HCT116 (cell line): Measurements from ENCODE around the gene UTS2B. TPM values are rescaled to one million over a fixed set of nuclear protein-coding genes. Genes with fewer than 3 reads are reported as not detected.
A peak's percentile ranks its signal among the peaks of the same experiment; 100 is the strongest.

Experiments used
- ATAC-seq: fragments of 200-7000 bp; cut with Tn5 transposase; 2 replicates; pipeline ENCODE4 v1.9.1; 2020; ENCODE audit warnings: mild to moderate bottlenecking, moderate library complexity
- BruUV-seq: library from RNA; stranded (reverse); fragments of 400-500 nt; replicated peaks from 2 replicates; lab custom pipeline; 2021; lab: Mats Ljungman, UMichigan
- CTCF ChIA-PET: fragments of 300-600 bp; sonication (Branson Sonifier 250); formaldehyde crosslinking; loops from one replicate; lab custom pipeline; 2021; ENCODE audit warnings: antibody characterized with exemption; lab: Charles Lee
- POLR2A ChIA-PET: fragments of 300-600, 350-600 bp; sonication (Branson Sonifier 250); formaldehyde crosslinking; loops from one replicate; lab custom pipeline; 2021; ENCODE audit warnings: antibody characterized with exemption; lab: Charles Lee
- RAD21 ChIA-PET, 2 experiments: fragments of 300-600 bp; sonication (Branson Sonifier 250); formaldehyde crosslinking; loops; one replicate each; lab custom pipeline; 2023; ENCODE audit warnings: low total read pairs in 2 of 2; ENCODE audit not compliant: uncharacterized antibody in 2 of 2, unreplicated experiment in 2 of 2, low non-redundant PET in 1 of 2; lab: Charles Lee
- DNase-seq: peaks from one replicate; pipeline ENCODE4 v3.0.0-alpha.2; 2010; ENCODE audit warnings: low read depth, low spot score
- H2AFZ ChIP-seq: fragments of 200-600 bp; shearing (Covaris generic), sonication (generic); 2 replicates; pipeline ENCODE4 v1.6.1; 2017; ENCODE audit warnings: low read depth, mixed run types, mixed read lengths, antibody characterized with exemption, low read length; ENCODE audit not compliant: poor library complexity, severe bottlenecking
- H3K27ac ChIP-seq: 2 replicates; pipeline ENCODE4 v1.5.1; 2012; ENCODE audit warnings: low read depth, low read length
- H3K27me3 ChIP-seq: fragments of 200-600 bp; sonication (generic); 2 replicates; pipeline ENCODE4 v1.6.1; 2016; ENCODE audit warnings: mixed run types, low read length, mixed read lengths; ENCODE audit not compliant: insufficient read depth
- H3K36me3 ChIP-seq, 2 experiments: fragments of 200-500 bp in 1 of 2; fragments of 200-600 bp in 1 of 2; sonication (Bioruptor generic) in 1 of 2; sonication (generic) in 1 of 2; 2 replicates each; pipeline versions ENCODE4 v1.5.1 to v1.6.1; 2014 to 2016; ENCODE audit warnings: low read length in 2 of 2, inconsistent platforms in 1 of 2, mixed read lengths in 1 of 2, mixed run types in 1 of 2; ENCODE audit not compliant: insufficient read depth in 2 of 2, control insufficient read depth in 1 of 2
- H3K4me1 ChIP-seq, 2 experiments: fragments of 200-600 bp in 1 of 2; sonication (generic) in 1 of 2; 2 replicates each; pipeline versions ENCODE4 v1.5.1 to v1.6.1; 2012 to 2017; ENCODE audit warnings: low read length in 2 of 2, inconsistent platforms in 1 of 2, mild to moderate bottlenecking in 1 of 2, mixed read lengths in 1 of 2, mixed run types in 1 of 2, moderate library complexity in 1 of 2; ENCODE audit not compliant: insufficient read depth in 2 of 2, control insufficient read depth in 1 of 2
- H3K4me2 ChIP-seq: fragments of 200-600 bp; sonication (generic); 2 replicates; pipeline ENCODE4 v1.6.1; 2017; ENCODE audit warnings: mixed run types, low read length, mixed read lengths
- H3K4me3 ChIP-seq, 2 experiments: fragments of 200-600 bp in 1 of 2; sonication (generic) in 1 of 2; replicated peaks in 1 of 2; 2 replicates each; pipeline ENCODE4 v1.5.1; 2011 to 2016; ENCODE audit warnings: low read length in 2 of 2, control low read depth in 1 of 2, low read depth in 1 of 2, mild to moderate bottlenecking in 1 of 2, mixed read lengths in 1 of 2, mixed run types in 1 of 2
- H3K79me2 ChIP-seq: fragments of 200-600 bp; sonication (generic); 2 replicates; pipeline ENCODE4 v1.6.1; 2017; ENCODE audit warnings: mild to moderate bottlenecking, mixed run types, low read length, moderate library complexity, mixed read lengths; ENCODE audit not compliant: insufficient read depth
- H3K9ac ChIP-seq: fragments of 200-600 bp; sonication (generic); 2 replicates; pipeline ENCODE4 v1.6.1; 2016; ENCODE audit warnings: low read length, mixed read lengths
- H3K9me2 ChIP-seq: fragments of 200-600 bp; sonication (generic), shearing (Covaris generic); 2 replicates; pipeline ENCODE4 v1.6.1; 2017; ENCODE audit warnings: mixed run types, mild to moderate bottlenecking, moderate library complexity; ENCODE audit not compliant: insufficient read depth
- H3K9me3 ChIP-seq, 2 experiments: fragments of 200-500 bp in 1 of 2; fragments of 200-600 bp in 1 of 2; sonication (Bioruptor generic) in 1 of 2; sonication (generic) in 1 of 2; 2 replicates each; pipeline ENCODE4 v1.6.1; 2014 to 2017; ENCODE audit warnings: low read length in 2 of 2, mixed read lengths in 2 of 2, inconsistent platforms in 1 of 2, low read depth in 1 of 2, mild to moderate bottlenecking in 1 of 2, mixed run types in 1 of 2, moderate library complexity in 1 of 2; ENCODE audit not compliant: control insufficient read depth in 1 of 2, insufficient read depth in 1 of 2
- H4K20me1 ChIP-seq: fragments of 200-600 bp; sonication (generic), shearing (Covaris generic); 2 replicates; pipeline ENCODE4 v1.6.1; 2017; ENCODE audit warnings: mixed run types, mild to moderate bottlenecking, moderate library complexity; ENCODE audit not compliant: insufficient read depth
- ELF1 ChIP-seq: IDR thresholded peaks from 2 replicates; pipeline ENCODE4 v1.6.1; 2012; ENCODE audit warnings: low read depth, borderline replicate concordance
- FOSL1 ChIP-seq: IDR thresholded peaks from 2 replicates; pipeline ENCODE4 v1.6.1; 2012; ENCODE audit warnings: low read depth
- MAX ChIP-seq: IDR thresholded peaks from 2 replicates; pipeline ENCODE4 v1.6.1; 2012
- POLR2A ChIP-seq: IDR thresholded peaks from 2 replicates; pipeline ENCODE4 v1.7.0; 2011; ENCODE audit warnings: borderline replicate concordance; ENCODE audit not compliant: insufficient read depth, insufficient read length; ENCODE audit errors: extremely low read depth
- RAD21 ChIP-seq: IDR thresholded peaks from 2 replicates; pipeline ENCODE4 v1.6.1; 2012; ENCODE audit warnings: low read depth, mild to moderate bottlenecking
- REST ChIP-seq: IDR thresholded peaks from 2 replicates; pipeline ENCODE4 v1.6.1; 2012; ENCODE audit warnings: low read depth
- SP1 ChIP-seq: IDR thresholded peaks from 2 replicates; pipeline ENCODE4 v1.6.1; 2012; ENCODE audit warnings: low read depth
- YY1 ChIP-seq: IDR thresholded peaks from 2 replicates; pipeline ENCODE4 v1.6.1; 2011; ENCODE audit warnings: low read length, low read depth, moderate library complexity, mild to moderate bottlenecking; ENCODE audit not compliant: insufficient replicate concordance; ENCODE audit errors: extremely low read depth
- ZBTB33 ChIP-seq: IDR thresholded peaks from 2 replicates; pipeline ENCODE4 v1.6.1; 2011; ENCODE audit warnings: mild to moderate bottlenecking, low read length, moderate library complexity; ENCODE audit not compliant: insufficient replicate concordance; ENCODE audit errors: extremely low read depth
- intact Hi-C: fragments of 100-400 bp; cut with micrococcal nuclease; formaldehyde crosslinking; loops from 2 replicates; pipeline ENCODE4 v1.10.0; 2022
- total RNA-seq: library from RNA; stranded (reverse); gene quantifications from one replicate; pipeline ENCODE4 v1.2.1, GENCODE V29; 2021; ENCODE audit not compliant: unreplicated experiment

Gene UTS2B
- total RNA-seq, 1 experiment from 2014 or later = 0.59 TPM

- ATAC-seq (no peak), DNase-seq (no peak)
- Histone ChIP-seq H3K4me3 (no peak overlapping the region), H3K36me3 (no peaks in the 10 kb centered on the region), H2AFZ (peak overlapping the region; percentile 3), H4K20me1 (no peaks in the 10 kb centered on the region), H3K4me2 (no peak overlapping the region), H3K4me1 (peaks cover 0 to 3% of the 10 kb centered on the region in 2 experiments; a peak in 1 of 4 replicates), H3K9me3 (no peaks in the 10 kb centered on the region), H3K27ac (no peak overlapping the region), H3K79me2 (no peaks in the 10 kb centered on the region), H3K27me3 (no peaks in the 10 kb centered on the region), H3K9me2 (no peaks in the 10 kb centered on the region), H3K9ac (no peak overlapping the region)
- intact Hi-C loops = no loop called here
- no TSS peak for BruUV-seq
- ChIA-PET CTCF (no interaction called here), RAD21 (no interaction called here), POLR2A (no interaction called here)
- TF ChIP-seq ZBTB33 (no peak), RAD21 (no peak)
These were observed 69.7 kb downstream of the UTS2B start for GRCh38 chr3:191260431-191261303.

GRCh38 chr3:191259486-191259885 lies 70.8 kb downstream of the UTS2B start:
- Histone ChIP-seq H3K27me3 (no peaks in the 10 kb centered on the region), H3K4me3 (no peak overlapping the region), H3K79me2 (no peaks in the 10 kb centered on the region), H3K27ac (no peak overlapping the region), H2AFZ (no peak overlapping the region), H3K4me1 (peaks cover 0 to 3% of the 10 kb centered on the region in 2 experiments; a peak in 1 of 4 replicates), H3K36me3 (no peaks in the 10 kb centered on the region), H3K9ac (no peak overlapping the region), H4K20me1 (no peaks in the 10 kb centered on the region), H3K9me2 (no peaks in the 10 kb centered on the region), H3K9me3 (no peaks in the 10 kb centered on the region), H3K4me2 (no peak overlapping the region)
- ChIA-PET POLR2A (no interaction called here), RAD21 (no interaction called here), CTCF (no interaction called here)
- DNase-seq (no peak), ATAC-seq (no peak)
- no TSS peak for BruUV-seq
- intact Hi-C loops = no loop called here
- TF ChIP-seq FOSL1 (no peak), ELF1 (no peak), MAX (no peak), REST (no peak), RAD21 (no peak), POLR2A (no peak), SP1 (no peak), YY1 (no peak), ZBTB33 (no peak)
